Activated CD4-positive, alpha-beta memory T cell treated with anti-CD3 and anti-CD28 coated beads for 36 hours (primary cell): ENCODE data around the gene PPFIA3. TPM values are rescaled to one million over a fixed set of nuclear protein-coding genes. Genes with fewer than 3 reads are reported as not detected.
A peak's percentile ranks its signal among the peaks of the same experiment; 100 is the strongest.
"Not testable (repeated sequence)": the region's sequence is repeated elsewhere in the genome, so short reads cannot be mapped to it uniquely, and the experiment has no call there.

Experiments used
- CTCF ChIA-PET: fragments of 350-600 bp; sonication (Branson Sonifier 250); formaldehyde crosslinking; loops from one replicate; lab custom pipeline; 2021; ENCODE audit warnings: antibody characterized with exemption, inconsistent platforms; lab: Charles Lee
- POLR2A ChIA-PET: fragments of 350-600 bp; sonication (Branson Sonifier 250); formaldehyde crosslinking; loops from one replicate; lab custom pipeline; 2021; ENCODE audit warnings: antibody characterized with exemption; lab: Charles Lee
- DNase-seq: peaks from one replicate; pipeline ENCODE4 v3.0.0-alpha.2; 2020
- H3K27ac Mint-ChIP-seq: one replicate; pipeline ENCODE4 v1.8.0; 2021; ENCODE audit warnings: mixed read lengths
- H3K27me3 Mint-ChIP-seq: one replicate; pipeline ENCODE4 v1.8.0; 2021; ENCODE audit warnings: mixed read lengths
- H3K36me3 Mint-ChIP-seq: one replicate; pipeline ENCODE4 v1.8.0; 2021; ENCODE audit warnings: mixed read lengths
- H3K4me1 Mint-ChIP-seq: one replicate; pipeline ENCODE4 v1.8.0; 2021; ENCODE audit warnings: low read depth, mixed read lengths
- H3K4me3 Mint-ChIP-seq: one replicate; pipeline ENCODE4 v1.8.0; 2021; ENCODE audit warnings: mild to moderate bottlenecking, mixed read lengths
- H3K9me3 Mint-ChIP-seq: one replicate; pipeline ENCODE4 v1.8.0; 2021; ENCODE audit warnings: mixed read lengths
- intact Hi-C: fragments of 100-400 bp; cut with micrococcal nuclease; formaldehyde crosslinking; loops from one replicate; pipeline ENCODE4 v1.15.1; 2023
- total RNA-seq, 2 experiments: library from RNA; stranded (reverse); gene quantifications; one replicate each; pipeline ENCODE4 v1.2.3, GENCODE V29; 2021

The PPFIA3 gene
- total RNA-seq, 2 experiments from 2014 or later, result 3.5 to 5.0 TPM

GRCh38 chr19:49142866-49143335 lies 23.6 kb downstream of the PPFIA3 start:
- Mint-ChIP-seq H3K4me1 (peaks cover 11% of the 10 kb centered on the region), H3K4me3 (peak overlapping the region; percentile 57), H3K27me3 (peaks cover 23% of the 10 kb centered on the region), H3K36me3 (no peaks in the 10 kb centered on the region), H3K27ac (no peak overlapping the region), H3K9me3 (no peaks in the 10 kb centered on the region)
- ChIA-PET CTCF (interaction anchor here (0.8 to 1.3 kb wide), 3 partner anchors 45 to 67 kb away, joined by 3 to 4 read pairs (median 3); no protein-coding TSS in a partner anchor), POLR2A (interaction anchor here (0.7 kb wide), 1 partner anchor 311 kb away, joined by 3 read pairs; no protein-coding TSS in a partner anchor)
- intact Hi-C loops, result no loop called here
- peak; percentile 85 for DNase-seq

DNA sequence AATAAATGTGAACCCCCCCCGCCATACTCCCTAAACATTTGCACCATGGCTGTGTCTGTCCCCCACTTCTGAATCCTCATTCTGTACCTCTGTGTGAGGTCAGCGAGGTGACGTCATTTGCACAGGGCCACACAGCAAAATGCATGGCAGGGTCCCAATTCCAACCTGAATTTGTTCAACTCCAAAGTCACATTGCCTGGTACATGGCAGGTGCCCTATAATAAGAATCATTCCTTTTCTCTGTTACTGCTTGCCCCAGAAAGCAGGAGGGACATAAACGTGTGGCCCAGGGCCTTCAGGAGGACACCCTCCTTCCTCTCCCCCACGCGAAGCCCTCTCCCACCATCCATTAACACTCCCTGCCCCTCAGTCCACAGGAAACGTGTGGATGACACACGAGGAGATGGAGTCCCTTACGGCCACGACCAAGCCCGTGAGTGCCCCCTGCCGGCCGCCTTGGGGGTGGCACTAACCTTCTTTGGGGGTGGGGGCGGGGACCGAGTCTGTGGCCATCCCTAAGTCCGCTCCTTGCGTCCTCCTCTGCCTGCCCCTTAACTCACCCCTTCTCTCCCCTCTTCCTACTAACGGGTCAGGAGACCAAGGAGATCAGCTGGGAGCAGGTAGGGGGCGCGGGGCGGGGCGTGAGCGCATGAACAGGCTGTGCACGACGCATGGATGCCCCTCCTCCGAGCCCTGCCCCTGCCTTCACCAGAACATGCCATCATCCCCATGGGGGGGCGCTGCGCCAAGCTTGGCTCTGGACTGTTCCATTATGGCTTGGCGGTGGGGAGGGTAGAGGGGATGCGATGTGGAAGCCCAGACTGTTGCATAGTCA lies 26.4 kb downstream of the PPFIA3 start:
- Mint-ChIP-seq H3K27me3 (peaks cover 47% of the 10 kb centered on the region), H3K9me3 (no peaks in the 10 kb centered on the region), H3K27ac (no peak overlapping the region), H3K36me3 (no peaks in the 10 kb centered on the region), H3K4me1 (peaks cover 30% of the 10 kb centered on the region), H3K4me3 (peak overlapping the region; percentile 30)
- peak; percentile 88 for DNase-seq
- POLR2A ChIA-PET, result interaction anchor here (0.9 kb wide), 1 partner anchor 18 kb away, joined by 3 read pairs; no protein-coding TSS in a partner anchor
- intact Hi-C loops, result loop anchor here (1.0 to 2.0 kb wide), 2 partner anchors 48 to 71 kb away; no protein-coding TSS in a partner anchor
- CTCF ChIA-PET, result interaction anchor here (0.6 to 6.8 kb wide), 22 partner anchors 10 to 878 kb away, joined by 3 to 56 read pairs (median 4); partner anchors contain the start of genes GYS1, KCNA7, LIN7B and PPFIA3

- ChIA-PET POLR2A (interaction anchor here (0.9 kb wide), 1 partner anchor 18 kb away, joined by 3 read pairs; no protein-coding TSS in a partner anchor), CTCF (interaction anchor here (0.6 to 6.8 kb wide), 20 partner anchors 9 to 877 kb away, joined by 3 to 56 read pairs (median 4); partner anchors contain the start of genes GYS1, KCNA7, LIN7B and PPFIA3)
- H3K36me3 Mint-ChIP-seq, DNase-seq, H3K27ac Mint-ChIP-seq, H3K4me3 Mint-ChIP-seq, H3K9me3 Mint-ChIP-seq: not testable (repeated sequence)
- Mint-ChIP-seq H3K4me1 (peaks cover 31% of the 10 kb centered on the region), H3K27me3 (peaks cover 50% of the 10 kb centered on the region)
- intact Hi-C loops, result loop anchor here (1.0 to 2.0 kb wide), 2 partner anchors 49 to 72 kb away; no protein-coding TSS in a partner anchor
Measured at GRCh38 chr19:49146408-49146770, 27.0 kb downstream of the PPFIA3 start.

GRCh38 chr19:49148044-49148682 lies 28.8 kb downstream of the PPFIA3 start:
- H3K27ac Mint-ChIP-seq, result no peak overlapping the region
- H3K27me3 Mint-ChIP-seq, result peaks cover 56% of the 10 kb centered on the region
- no peak for DNase-seq
- H3K4me1 Mint-ChIP-seq, result peaks cover 28% of the 10 kb centered on the region
- POLR2A ChIA-PET, result interaction anchor here (0.6 kb wide), 1 partner anchor 352 kb away, joined by 3 read pairs; no protein-coding TSS in a partner anchor
- intact Hi-C loops, result loop anchor here (2.0 kb wide), 1 partner anchor 29 kb away; the partner anchor contains the start of genes C19orf73 and PPFIA3
- H3K9me3 Mint-ChIP-seq, result no peaks in the 10 kb centered on the region
- no peaks in the 10 kb centered on the region for H3K36me3 Mint-ChIP-seq
- no peak overlapping the region for H3K4me3 Mint-ChIP-seq
- CTCF ChIA-PET, result interaction anchor here (1.0 to 6.8 kb wide), 7 partner anchors 15 to 181 kb away, joined by 3 to 56 read pairs (median 4); partner anchors contain the start of gene LIN7B

- ChIA-PET CTCF (interaction anchor here (1.0 to 6.8 kb wide), 5 partner anchors 19 to 182 kb away, joined by 3 to 56 read pairs (median 4); partner anchors contain the start of gene LIN7B), POLR2A (no interaction called here)
- peaks cover 28% of the 10 kb centered on the region for H3K4me1 Mint-ChIP-seq
Measured at GRCh38 chr19:49148784-49149651, 29.7 kb downstream of the PPFIA3 start.

DNA sequence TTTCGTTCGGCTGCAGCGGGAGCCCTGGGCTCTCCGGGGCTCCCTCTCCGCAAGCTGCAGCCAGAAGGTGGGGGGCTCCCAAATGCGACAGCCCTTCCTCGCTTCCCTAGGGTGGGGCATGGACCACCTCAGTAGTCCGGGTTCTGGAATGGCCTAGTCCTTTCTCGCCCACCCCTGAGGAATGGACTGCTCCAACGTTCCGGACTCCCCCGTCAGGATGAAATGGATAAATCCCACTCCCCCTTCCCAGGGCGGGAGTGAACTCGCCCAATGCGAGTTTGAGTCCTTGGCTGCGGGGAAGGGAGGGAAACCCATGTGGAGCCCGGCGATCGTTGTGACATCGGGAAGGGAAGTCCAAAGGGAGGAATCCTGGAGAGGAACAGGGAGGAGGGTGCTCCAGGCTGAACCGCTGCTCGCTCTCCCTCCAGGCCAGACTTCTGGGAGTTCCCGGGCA lies 30.3 kb downstream of the PPFIA3 start:
- Mint-ChIP-seq H3K36me3 (no peaks in the 10 kb centered on the region), H3K4me3 (peak overlapping the region; percentile 71), H3K27me3 (peaks cover 68% of the 10 kb centered on the region), H3K27ac (no peak overlapping the region), H3K9me3 (no peaks in the 10 kb centered on the region), H3K4me1 (peaks cover 28% of the 10 kb centered on the region)
- peak; percentile 22 for DNase-seq
- POLR2A ChIA-PET, result no interaction called here
- intact Hi-C loops, result loop anchor here (2.0 kb wide), 1 partner anchor 31 kb away; the partner anchor contains the start of genes C19orf73 and PPFIA3
- CTCF ChIA-PET, result interaction anchor here (1.2 to 6.8 kb wide), 4 partner anchors 20 to 52 kb away, joined by 3 to 56 read pairs (median 6); no protein-coding TSS in a partner anchor

More at GRCh38 chr19:49148784-49149651, 29.7 kb downstream of the PPFIA3 start:
- Mint-ChIP-seq H3K27me3 (peaks cover 62% of the 10 kb centered on the region), H3K36me3 (no peaks in the 10 kb centered on the region), H3K4me3 (peak overlapping the region; percentile 46), H3K27ac (no peak overlapping the region), H3K9me3 (no peaks in the 10 kb centered on the region)
- DNase-seq, result peak; percentile 90
- intact Hi-C loops, result loop anchor here (2.0 kb wide), 1 partner anchor 30 kb away; the partner anchor contains the start of genes C19orf73 and PPFIA3

DNA sequence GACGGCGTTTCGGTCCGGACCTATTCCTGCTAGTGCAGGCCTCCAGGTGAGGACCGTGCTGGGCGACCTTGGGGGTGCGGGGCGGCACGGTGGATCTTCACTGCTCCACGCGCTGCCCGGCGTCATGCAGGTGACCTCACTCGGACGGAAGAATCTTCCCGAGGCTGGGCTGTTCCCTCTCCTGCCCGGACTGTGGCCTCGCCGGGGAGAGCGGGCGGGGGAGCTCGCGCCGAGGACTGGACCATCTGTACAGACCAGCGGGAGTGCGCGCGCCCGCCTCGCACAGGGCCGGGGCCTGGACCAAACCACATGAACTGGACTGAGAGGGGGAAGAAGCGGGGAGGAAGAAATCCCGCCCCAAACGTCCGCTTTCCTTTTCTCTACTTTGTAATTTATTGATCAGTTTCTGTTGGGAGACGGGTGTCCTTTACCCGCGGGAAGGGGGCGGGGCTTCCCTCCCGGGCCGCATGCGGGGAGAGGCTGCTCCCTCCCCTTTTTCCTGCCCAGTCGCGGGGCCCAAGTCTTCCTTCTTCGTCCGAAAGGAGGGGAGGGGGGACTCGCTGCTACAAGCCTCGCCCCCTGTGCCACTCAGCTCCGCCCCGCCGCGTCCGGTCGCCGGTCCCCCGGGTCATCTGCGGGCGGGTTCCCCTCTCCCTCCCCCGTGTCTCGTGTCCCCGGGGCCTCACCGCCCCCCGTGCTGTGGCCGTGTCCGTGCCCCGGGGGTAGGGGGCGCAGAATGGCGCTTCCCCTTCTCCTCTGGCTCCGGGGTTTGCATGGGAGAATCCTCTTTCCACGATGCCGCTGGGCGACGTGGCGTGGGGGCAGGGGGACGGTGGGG lies 31.0 kb downstream of the PPFIA3 start:
- H3K27ac Mint-ChIP-seq, result no peak overlapping the region
- peak overlapping the region; percentile 71 for H3K4me3 Mint-ChIP-seq
- peaks cover 71% of the 10 kb centered on the region for H3K27me3 Mint-ChIP-seq
- peaks cover 28% of the 10 kb centered on the region for H3K4me1 Mint-ChIP-seq
- no peaks in the 10 kb centered on the region for H3K9me3 Mint-ChIP-seq
- POLR2A ChIA-PET, result interaction anchor here (1.2 kb wide), 1 partner anchor 210 kb away, joined by 3 read pairs; no protein-coding TSS in a partner anchor
- intact Hi-C loops, result no loop called here
- CTCF ChIA-PET, result interaction anchor here (1.9 to 6.8 kb wide), 2 partner anchors 49 to 52 kb away, joined by 8 to 56 read pairs; no protein-coding TSS in a partner anchor
- DNase-seq, result peak; percentile 59
- H3K36me3 Mint-ChIP-seq, result no peaks in the 10 kb centered on the region

GRCh38 chr19:49150944-49151243 lies 31.6 kb downstream of the PPFIA3 start:
- H3K4me1 Mint-ChIP-seq, result peaks cover 25% of the 10 kb centered on the region
- no peak for DNase-seq
- peaks cover 70% of the 10 kb centered on the region for H3K27me3 Mint-ChIP-seq
- ChIA-PET CTCF (interaction anchor here (0.8 to 1.9 kb wide), 4 partner anchors 36 to 363 kb away, joined by 3 to 8 read pairs (median 4); partner anchors contain the start of gene LIN7B), POLR2A (interaction anchor here (1.2 kb wide), 1 partner anchor 209 kb away, joined by 3 read pairs; no protein-coding TSS in a partner anchor)
- H3K27ac Mint-ChIP-seq, result no peak overlapping the region
- intact Hi-C loops, result no loop called here
- H3K9me3 Mint-ChIP-seq, result no peaks in the 10 kb centered on the region
- no peaks in the 10 kb centered on the region for H3K36me3 Mint-ChIP-seq
- H3K4me3 Mint-ChIP-seq, result no peak overlapping the region

DNA sequence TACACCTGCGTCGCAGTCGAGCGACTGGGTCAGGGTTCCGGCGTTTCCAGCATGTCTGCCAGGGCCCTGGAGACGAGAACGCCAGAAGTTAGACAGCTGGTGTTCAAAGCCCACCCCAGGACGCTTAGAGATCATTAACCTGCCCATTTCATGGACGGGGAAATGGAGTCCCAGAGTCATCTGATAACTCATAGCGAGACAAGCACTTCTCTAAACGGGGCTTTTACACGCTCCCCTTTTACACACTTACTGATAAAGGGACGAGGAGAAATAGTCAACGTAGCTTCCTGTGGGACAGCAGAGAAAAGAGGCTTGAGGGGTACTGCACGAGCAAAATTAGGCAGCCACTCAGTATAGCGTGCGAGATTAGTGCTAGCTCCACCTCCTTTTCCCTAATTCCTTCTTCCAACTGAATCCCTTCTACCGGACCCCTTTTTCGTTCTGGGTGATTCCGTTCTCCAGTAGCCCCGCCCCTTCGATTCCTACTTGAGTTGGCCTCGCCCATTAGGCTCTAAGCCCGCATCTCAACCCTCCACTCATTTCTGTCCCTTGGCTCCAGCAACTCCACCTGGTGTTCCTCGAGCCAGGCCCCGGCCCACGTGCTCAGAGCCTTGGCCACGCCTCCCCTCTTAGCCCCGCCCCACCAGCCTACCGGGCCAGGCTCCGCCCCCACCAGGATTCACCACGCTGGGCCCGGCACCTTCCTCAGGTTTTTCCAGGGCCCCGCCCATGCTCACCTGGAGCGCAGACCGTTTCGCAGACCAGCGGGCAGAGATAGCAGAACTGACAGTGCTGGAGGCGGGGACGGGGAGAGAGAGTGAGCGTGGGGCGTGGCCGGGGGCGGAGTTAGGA lies 32.1 kb downstream of the PPFIA3 start:
- H3K4me3 Mint-ChIP-seq, result no peak overlapping the region
- DNase-seq, result peak; percentile 52

More for the DNA sequence above, 32.1 kb downstream of the PPFIA3 start:
- Mint-ChIP-seq H3K36me3 (no peaks in the 10 kb centered on the region), H3K4me1 (peaks cover 25% of the 10 kb centered on the region), H3K27ac (no peak overlapping the region), H3K9me3 (no peaks in the 10 kb centered on the region), H3K27me3 (peaks cover 71% of the 10 kb centered on the region)
- ChIA-PET POLR2A (interaction anchor here (1.2 kb wide), 1 partner anchor 208 kb away, joined by 3 read pairs; no protein-coding TSS in a partner anchor), CTCF (interaction anchor here (0.8 to 1.9 kb wide), 4 partner anchors 37 to 364 kb away, joined by 3 to 8 read pairs (median 4); partner anchors contain the start of gene LIN7B)
- intact Hi-C loops, result no loop called here
